Mesenchymal stem cell (in vitro differentiated cells and primary cell): Measurements from ENCODE around the gene VPS37B.
"Not testable (repeated sequence)": the region's sequence is repeated elsewhere in the genome, so short reads cannot be mapped to it uniquely, and the experiment has no call there.

Source experiments
- DNase-seq: peaks from one replicate; pipeline ENCODE4 v3.0.0-alpha.2; 2013
- H2AFZ ChIP-seq: one replicate; pipeline ENCODE4 v1.6.1; 2013; ENCODE audit warnings: low read depth, mild to moderate bottlenecking, control low read depth, inconsistent platforms, low read length, moderate library complexity
- H2AK5ac ChIP-seq: 2 replicates; pipeline ENCODE4 v1.6.1; 2013; ENCODE audit warnings: low read length, moderate library complexity, mild to moderate bottlenecking, inconsistent platforms; ENCODE audit not compliant: severe bottlenecking
- H2BK120ac ChIP-seq: one replicate; pipeline ENCODE4 v1.6.1; 2013; ENCODE audit warnings: low read depth, mild to moderate bottlenecking, inconsistent platforms, low read length, moderate library complexity
- H2BK12ac ChIP-seq, 2 experiments: one replicate each; pipeline ENCODE4 v1.6.1; 2013; ENCODE audit warnings: inconsistent platforms in 2 of 2, low read length in 2 of 2, mild to moderate bottlenecking in 2 of 2, moderate library complexity in 2 of 2, control low read depth in 1 of 2
- H2BK15ac ChIP-seq: one replicate; pipeline ENCODE4 v1.6.1; 2013; ENCODE audit warnings: mild to moderate bottlenecking, low read depth, inconsistent platforms; ENCODE audit not compliant: poor library complexity, severe bottlenecking
- H2BK5ac ChIP-seq: 2 replicates; pipeline ENCODE4 v1.6.1; 2013; ENCODE audit warnings: low read depth, mild to moderate bottlenecking, low read length, control low read depth, inconsistent platforms; ENCODE audit not compliant: poor library complexity, severe bottlenecking
- H3K14ac ChIP-seq, 2 experiments: one replicate each; pipeline ENCODE4 v1.6.1; 2013; ENCODE audit warnings: inconsistent platforms in 2 of 2, low read length in 2 of 2, control low read depth in 1 of 2, mild to moderate bottlenecking in 1 of 2, moderate library complexity in 1 of 2
- H3K18ac ChIP-seq, 2 experiments: one replicate each; pipeline ENCODE4 v1.6.1; 2013; ENCODE audit warnings: inconsistent platforms in 2 of 2, low read length in 2 of 2, control low read depth in 1 of 2, low read depth in 1 of 2, mild to moderate bottlenecking in 1 of 2
- H3K23ac ChIP-seq, 2 experiments: one replicate each; pipeline ENCODE4 v1.6.1; 2013; ENCODE audit warnings: inconsistent platforms in 2 of 2, low read length in 2 of 2, mild to moderate bottlenecking in 2 of 2, moderate library complexity in 2 of 2, control low read depth in 1 of 2
- H3K27ac ChIP-seq: 2 replicates; pipeline ENCODE4 v1.5.1; 2013; ENCODE audit warnings: mild to moderate bottlenecking, moderate library complexity, low read length, control low read depth, inconsistent platforms; ENCODE audit not compliant: poor library complexity, severe bottlenecking
- H3K27me3 ChIP-seq, 2 experiments: 2 replicates each; pipeline versions ENCODE4 v1.6.1 to v1.7.0; 2013; ENCODE audit warnings: low read length in 2 of 2, mild to moderate bottlenecking in 2 of 2, moderate library complexity in 2 of 2, control low read depth in 1 of 2, inconsistent platforms in 1 of 2; ENCODE audit not compliant: control insufficient read depth in 1 of 2, insufficient read depth in 1 of 2
- H3K36me3 ChIP-seq, 2 experiments: 2 replicates each; pipeline versions ENCODE4 v1.6.1 to v1.7.0; 2013; ENCODE audit warnings: low read length in 2 of 2, control low read depth in 1 of 2, inconsistent platforms in 1 of 2, low read depth in 1 of 2, mild to moderate bottlenecking in 1 of 2; ENCODE audit not compliant: insufficient read depth in 2 of 2, control insufficient read depth in 1 of 2
- H3K4ac ChIP-seq, 2 experiments: one replicate each; pipeline ENCODE4 v1.6.1; 2013; ENCODE audit warnings: inconsistent platforms in 2 of 2, low read length in 2 of 2, mild to moderate bottlenecking in 2 of 2, moderate library complexity in 2 of 2, control low read depth in 1 of 2, low read depth in 1 of 2
- H3K4me1 ChIP-seq: 2 replicates; pipeline ENCODE4 v1.6.1; 2013; ENCODE audit warnings: low read depth, low read length, control low read depth; ENCODE audit not compliant: control insufficient read depth, insufficient read depth
- H3K4me2 ChIP-seq: 2 replicates; pipeline ENCODE4 v1.6.1; 2013; ENCODE audit warnings: low read length, mild to moderate bottlenecking, inconsistent platforms; ENCODE audit not compliant: poor library complexity, severe bottlenecking
- H3K4me3 ChIP-seq, 2 experiments: 2 replicates each; pipeline versions ENCODE4 v1.5.1 to v1.7.0; 2013; ENCODE audit warnings: low read length in 2 of 2, mild to moderate bottlenecking in 2 of 2, control low read depth in 1 of 2, low read depth in 1 of 2; ENCODE audit not compliant: insufficient read depth in 1 of 2
- H3K79me1 ChIP-seq: replicated peaks from 2 replicates; pipeline ENCODE4 v1.6.1; 2013; ENCODE audit warnings: mild to moderate bottlenecking, control low read depth, low read length, inconsistent platforms; ENCODE audit not compliant: poor library complexity, severe bottlenecking
- H3K9ac ChIP-seq: 2 replicates; pipeline ENCODE4 v1.7.0; 2013; ENCODE audit warnings: mild to moderate bottlenecking, low read length, moderate library complexity
- H3K9me3 ChIP-seq: 2 replicates; pipeline ENCODE4 v1.7.0; 2013; ENCODE audit warnings: mild to moderate bottlenecking, low read length; ENCODE audit not compliant: control insufficient read depth
- H4K8ac ChIP-seq: one replicate; pipeline ENCODE4 v1.6.1; 2013; ENCODE audit warnings: inconsistent platforms, mild to moderate bottlenecking, low read length, moderate library complexity
- H4K91ac ChIP-seq: one replicate; pipeline ENCODE4 v1.6.1; 2013; ENCODE audit warnings: mild to moderate bottlenecking, low read length, inconsistent platforms
- WGBS: methylation state at CpG from one replicate; pipeline ENCODE4 v1.1.7; 2013; ENCODE audit warnings: mixed read lengths; 5-methylcytosine and 5-hydroxymethylcytosine counted together

VPS37B gene

DNA sequence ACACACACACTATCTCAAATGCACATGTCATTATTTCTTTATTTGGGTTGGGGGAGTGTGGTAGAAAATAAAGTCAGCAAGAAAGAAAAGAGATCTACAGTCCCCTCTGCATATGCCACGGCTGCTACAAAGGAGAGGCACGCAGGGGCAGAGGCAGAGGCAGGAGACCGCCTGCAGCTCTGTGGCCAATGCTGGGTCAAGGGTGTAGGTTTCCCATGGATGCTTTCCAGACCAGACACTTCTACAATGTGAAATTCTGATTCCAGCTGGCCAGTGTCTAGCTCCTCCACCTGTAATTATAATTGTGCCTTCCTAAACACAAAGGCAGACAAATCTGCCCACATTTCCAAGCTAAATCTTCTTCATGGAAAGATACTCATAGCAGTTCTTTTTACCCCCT is 19.2 kb downstream of the VPS37B start:
- no peak overlapping the region for H4K91ac ChIP-seq
- H3K23ac ChIP-seq, result no peak overlapping the region
- peaks cover 38% of the 10 kb centered on the region for H3K4me1 ChIP-seq
- no peak overlapping the region for H3K4ac ChIP-seq
- no peaks in the 10 kb centered on the region for H3K9me3 ChIP-seq
- H2AFZ ChIP-seq, result no peak overlapping the region
- DNase-seq, result no peak
- no peak overlapping the region for H4K8ac ChIP-seq
- H2AK5ac ChIP-seq, result no peak overlapping the region
- no peak overlapping the region for H3K14ac ChIP-seq
- no peak overlapping the region for H2BK15ac ChIP-seq
- no peak overlapping the region for H2BK12ac ChIP-seq
- no peak overlapping the region for H3K27ac ChIP-seq
- H3K18ac ChIP-seq, result no peak overlapping the region
- peaks cover 4% of the 10 kb centered on the region in 2 experiments for H3K36me3 ChIP-seq
- H2BK5ac ChIP-seq, result no peak overlapping the region
- H2BK120ac ChIP-seq, result no peak overlapping the region
- WGBS, result 92% methylated on average over 3 of the region's 3 CpGs
- no peak overlapping the region for H3K9ac ChIP-seq
- no peaks in the 10 kb centered on the region for H3K27me3 ChIP-seq
- no peak overlapping the region for H3K4me3 ChIP-seq
- no peak overlapping the region for H3K4me2 ChIP-seq
- H3K79me1 ChIP-seq, result peaks cover 6% of the 10 kb centered on the region

DNA sequence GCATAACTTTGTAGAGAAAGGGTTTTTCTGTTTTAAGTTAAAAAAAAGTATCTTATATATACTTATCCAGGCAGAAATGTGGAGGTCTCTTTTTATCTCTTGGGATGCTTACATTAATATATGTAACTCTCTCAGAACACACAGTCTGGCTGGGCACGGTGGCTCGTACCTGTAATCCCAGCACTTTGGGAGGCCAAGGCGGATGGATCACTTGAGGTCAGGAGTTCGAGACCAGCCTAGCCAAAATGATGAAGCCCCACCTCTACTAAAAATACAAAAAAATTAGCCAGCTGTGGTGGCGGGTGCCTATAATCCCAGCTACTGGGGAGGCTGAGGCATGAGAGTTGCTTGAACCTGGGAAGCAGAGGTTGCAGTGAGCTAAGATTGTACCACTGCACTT is 19.6 kb downstream of the VPS37B start:
- not testable (repeated sequence) for H3K14ac ChIP-seq, H2AFZ ChIP-seq, H2BK15ac ChIP-seq, H3K4me2 ChIP-seq, H2BK5ac ChIP-seq, H3K79me1 ChIP-seq, H4K91ac ChIP-seq, H3K27me3 ChIP-seq, H2BK12ac ChIP-seq, H3K27ac ChIP-seq, H3K4me3 ChIP-seq, H3K36me3 ChIP-seq, H4K8ac ChIP-seq, H3K4ac ChIP-seq, H3K18ac ChIP-seq, DNase-seq, H3K9me3 ChIP-seq, H3K23ac ChIP-seq, H3K9ac ChIP-seq, H2BK120ac ChIP-seq, H2AK5ac ChIP-seq
- peaks cover 39% of the 10 kb centered on the region for H3K4me1 ChIP-seq
- WGBS, result 90% methylated on average over 3 of the region's 5 CpGs

DNA sequence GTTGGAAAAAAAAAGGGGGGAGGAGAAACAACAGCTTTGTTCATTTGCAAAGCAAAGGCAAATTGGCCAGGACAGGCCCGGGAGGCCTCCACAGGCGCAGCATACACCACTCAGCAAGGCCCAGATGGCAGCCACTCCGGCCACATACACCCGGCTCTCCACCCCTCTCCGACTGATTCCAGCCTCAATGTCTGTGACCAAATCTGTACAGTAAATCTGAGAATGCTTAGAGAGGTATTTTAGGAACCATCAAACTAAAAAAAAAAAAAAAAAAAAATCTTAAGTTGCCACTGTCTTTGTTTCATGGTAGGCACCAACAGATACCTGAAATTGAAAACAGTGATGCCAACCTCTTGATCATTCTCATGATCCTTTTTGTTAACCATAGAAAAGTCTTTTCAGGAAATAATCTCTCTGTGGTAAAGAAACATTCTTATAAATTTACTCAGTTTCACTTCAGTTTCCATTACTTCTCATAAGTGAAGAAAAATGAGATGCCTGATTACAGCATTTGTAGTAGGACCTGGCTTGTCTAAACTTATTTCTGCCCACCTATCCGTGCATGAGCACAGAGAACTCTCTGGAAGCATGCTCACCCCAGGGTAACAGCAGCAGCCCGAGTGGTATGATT is 20.2 kb downstream of the VPS37B start:
- H3K23ac ChIP-seq, result no peak overlapping the region
- H2BK12ac ChIP-seq, result no peak overlapping the region
- peaks cover 3% of the 10 kb centered on the region for H3K79me1 ChIP-seq
- H2BK15ac ChIP-seq, result no peak overlapping the region
- no peak overlapping the region for H3K4ac ChIP-seq
- no peak for DNase-seq
- no peak overlapping the region for H4K8ac ChIP-seq
- no peak overlapping the region for H3K27ac ChIP-seq
- H3K27me3 ChIP-seq, result no peaks in the 10 kb centered on the region
- no peak overlapping the region for H3K4me3 ChIP-seq
- no peak overlapping the region for H3K4me2 ChIP-seq
- H2AFZ ChIP-seq, result no peak overlapping the region
- WGBS, result 85% methylated on average over 4 of the region's 7 CpGs
- peaks cover 40% of the 10 kb centered on the region for H3K4me1 ChIP-seq
- no peak overlapping the region for H2BK5ac ChIP-seq
- H2BK120ac ChIP-seq, result no peak overlapping the region
- no peak overlapping the region for H4K91ac ChIP-seq
- no peak overlapping the region for H3K14ac ChIP-seq
- H3K18ac ChIP-seq, result no peak overlapping the region
- H3K9me3 ChIP-seq, result no peaks in the 10 kb centered on the region
- H2AK5ac ChIP-seq, result no peak overlapping the region
- peaks cover 4 to 8% of the 10 kb centered on the region in 2 experiments for H3K36me3 ChIP-seq
- H3K9ac ChIP-seq, result no peak overlapping the region

DNA sequence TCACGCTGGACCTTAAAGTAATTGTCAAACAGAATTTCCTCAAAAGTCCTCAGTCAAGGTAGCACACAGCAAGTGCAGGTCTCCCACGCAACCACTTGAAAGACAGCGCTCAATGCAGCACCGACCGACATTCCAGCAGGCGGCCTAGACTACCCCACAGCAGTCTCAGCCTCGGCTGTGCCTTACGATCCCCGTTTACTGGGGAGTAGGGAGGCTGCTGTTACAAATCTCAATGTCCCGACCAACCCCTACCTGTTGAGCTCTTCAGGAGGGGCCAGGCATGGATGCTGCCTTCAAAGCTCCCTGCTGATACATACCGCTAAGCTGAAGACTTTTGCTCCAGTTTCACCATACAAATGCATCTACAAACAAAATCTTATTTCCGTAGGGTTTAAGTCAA is 21.8 kb downstream of the VPS37B start:
- Histone ChIP-seq H2BK12ac (peak overlapping the region in 1 of 2 experiments; percentile 5), H3K36me3 (peaks cover 16 to 21% of the 10 kb centered on the region in 2 experiments), H2BK5ac (no peak overlapping the region), H3K4me2 (no peak overlapping the region), H3K79me1 (peaks cover 11% of the 10 kb centered on the region), H2BK120ac (no peak overlapping the region), H2BK15ac (no peak overlapping the region), H3K9me3 (no peaks in the 10 kb centered on the region), H3K14ac (no peak overlapping the region), H3K9ac (no peak overlapping the region), H3K4me3 (no peak overlapping the region), H2AK5ac (peak overlapping the region; percentile 4), H4K91ac (no peak overlapping the region), H3K27ac (no peak overlapping the region), H3K27me3 (no peaks in the 10 kb centered on the region), H3K4ac (no peak overlapping the region), H2AFZ (no peak overlapping the region), H4K8ac (no peak overlapping the region), H3K18ac (no peak overlapping the region), H3K4me1 (peaks cover 33% of the 10 kb centered on the region), H3K23ac (no peak overlapping the region)
- DNase-seq, result no peak
- 66% methylated on average over 12 of the region's 12 CpGs for WGBS
